DOHH2 (cell line): ENCODE measurements around the gene HS2ST1.

Source experiments
- CTCF ChIP-seq: fragments of 200-600 bp; sonication (generic); IDR thresholded peaks from one replicate; pipeline ENCODE4 v1.5.1; 2014; ENCODE audit warnings: antibody characterized with exemption, mild to moderate bottlenecking, low read depth, low read length; ENCODE audit not compliant: poor library complexity, severe bottlenecking
- EZH2phosphoT487 ChIP-seq: fragments of 200-600 bp; sonication (generic); IDR thresholded peaks from 2 replicates; pipeline ENCODE4 v1.6.1; 2017; ENCODE audit warnings: borderline replicate concordance, mild to moderate bottlenecking, antibody characterized with exemption, low read length, moderate library complexity, mixed read lengths

GRCh38 chr1:87058343-87058649 lies 143.9 kb downstream of the HS2ST1 start:
- TF ChIP-seq CTCF (no peak), EZH2phosphoT487 (no peak)
